Keratinocyte (primary cell): Measurements from ENCODE around the gene ERC1. TPM values are rescaled to one million over a fixed set of nuclear protein-coding genes. Genes with fewer than 3 reads are reported as not detected.

Source experiments
- DNase-seq: peaks from one replicate; pipeline ENCODE4 v3.0.0-alpha.2; 2011; ENCODE audit warnings: low read depth, missing footprints, low spot score
- FAIRE-seq: peaks from 2 replicates; lab custom pipeline; 2011; peaks lifted over from hg19 to GRCh38; lab: Jason Lieb, UNC
- H2AFZ ChIP-seq: 2 replicates; pipeline ENCODE4 v1.6.0; 2012; ENCODE audit warnings: low read length, control low read depth, inconsistent platforms; ENCODE audit not compliant: control insufficient read depth
- H3K27ac ChIP-seq: 2 replicates; pipeline ENCODE4 v1.5.1; 2011; ENCODE audit warnings: low read length; ENCODE audit not compliant: control insufficient read depth, insufficient read depth
- H3K27me3 ChIP-seq: 3 replicates; pipeline ENCODE4 v1.6.0; 2011; ENCODE audit warnings: low read length; ENCODE audit not compliant: control insufficient read depth, insufficient read depth; ENCODE audit errors: extremely low read depth
- H3K36me3 ChIP-seq, 2 experiments: 2 replicates in 1 of 2; 3 replicates in 1 of 2; pipeline ENCODE4 v1.5.1; 2011; ENCODE audit warnings: low read length in 2 of 2, mild to moderate bottlenecking in 1 of 2; ENCODE audit not compliant: control insufficient read depth in 2 of 2, insufficient read depth in 2 of 2; ENCODE audit errors: extremely low read depth in 1 of 2
- H3K4me1 ChIP-seq: 3 replicates; pipeline ENCODE4 v1.5.1; 2011; ENCODE audit warnings: low read length; ENCODE audit not compliant: control insufficient read depth, insufficient read depth; ENCODE audit errors: extremely low read depth
- H3K4me2 ChIP-seq: 3 replicates; pipeline ENCODE4 v1.6.0; 2011; ENCODE audit warnings: low read depth, low read length; ENCODE audit not compliant: control insufficient read depth, insufficient read depth; ENCODE audit errors: extremely low read depth
- H3K4me3 ChIP-seq, 3 experiments: fragments of 200-600 bp in 1 of 3; sonication (generic) in 1 of 3; 2 replicates in 2 of 3; 3 replicates in 1 of 3; pipeline ENCODE4 v1.5.1; 2011 to 2016; ENCODE audit warnings: low read length in 3 of 3, mild to moderate bottlenecking in 3 of 3, control low read depth in 2 of 3, inconsistent platforms in 1 of 3, low read depth in 1 of 3, mixed read lengths in 1 of 3, mixed run types in 1 of 3, moderate library complexity in 1 of 3; ENCODE audit not compliant: control insufficient read depth in 2 of 3, insufficient read depth in 2 of 3; ENCODE audit errors: extremely low read depth in 1 of 3
- H3K79me2 ChIP-seq: 2 replicates; pipeline ENCODE4 v1.6.0; 2012; ENCODE audit warnings: low read length; ENCODE audit not compliant: control insufficient read depth, insufficient read depth
- H3K9ac ChIP-seq: 3 replicates; pipeline ENCODE4 v1.6.0; 2011; ENCODE audit warnings: low read length; ENCODE audit not compliant: control insufficient read depth, insufficient read depth; ENCODE audit errors: extremely low read depth
- H3K9me1 ChIP-seq: 3 replicates; pipeline ENCODE4 v1.6.0; 2011; ENCODE audit warnings: low read length; ENCODE audit not compliant: control insufficient read depth, insufficient read depth; ENCODE audit errors: extremely low read depth
- H3K9me3 ChIP-seq: 2 replicates; pipeline ENCODE4 v1.5.1; 2012; ENCODE audit warnings: low read depth, low read length; ENCODE audit not compliant: control insufficient read depth
- H4K20me1 ChIP-seq: 3 replicates; pipeline ENCODE4 v1.6.0; 2011; ENCODE audit warnings: low read length; ENCODE audit not compliant: control insufficient read depth, insufficient read depth; ENCODE audit errors: extremely low read depth
- EZH2 ChIP-seq: IDR thresholded peaks from one replicate; pipeline ENCODE4 v1.6.1; 2012; ENCODE audit warnings: inconsistent platforms, mild to moderate bottlenecking, low read length, moderate library complexity
- dilution Hi-C: fragments of 300-500 bp; cut with MboI; formaldehyde crosslinking; loops from one replicate; pipeline ENCODE4 v1.7.0; 2020; ENCODE audit warnings: low sequenced_read_pairs; ENCODE audit not compliant: extremely low pct_ligation_motif_present
- polyA plus RNA-seq, 5 experiments: library from polyadenylated mRNA; depleted of rRNA in 3 of 5; stranded (reverse) in 3 of 5; stranded (forward) in 1 of 5; unstranded in 1 of 5; fragments of >200 nt; gene quantifications; 1 replicate in 1 of 5; 2 replicates in 3 of 5; 3 replicates in 1 of 5; pipeline versions ENCODE4 v1.2.1 to v1.2.3, GENCODE V29; 2011 to 2012; ENCODE audit warnings: missing spikeins in 2 of 5, low read depth in 1 of 5, low replicate concordance in 1 of 5
- TF ChIP-seq, protein P1 (sequence below), 3 experiments: IDR thresholded peaks in 1 of 3; conservative IDR thresholded peaks in 1 of 3; optimal IDR thresholded peaks in 1 of 3; 2 replicates in 2 of 3; 3 replicates in 1 of 3; pipeline versions ENCODE3 to v1.5.1; 2011; ENCODE audit warnings: low read length in 3 of 3, mild to moderate bottlenecking in 3 of 3, moderate library complexity in 2 of 3, control low read depth in 1 of 3, inconsistent platforms in 1 of 3; ENCODE audit not compliant: insufficient read depth in 2 of 3; ENCODE audit errors: extremely low read depth in 1 of 3

ERC1 gene
- polyA plus RNA-seq, 1 donor (not counting 4 experiments of a cell fraction or from before 2014, with no cell fraction given), result 16.1 TPM

DNA sequence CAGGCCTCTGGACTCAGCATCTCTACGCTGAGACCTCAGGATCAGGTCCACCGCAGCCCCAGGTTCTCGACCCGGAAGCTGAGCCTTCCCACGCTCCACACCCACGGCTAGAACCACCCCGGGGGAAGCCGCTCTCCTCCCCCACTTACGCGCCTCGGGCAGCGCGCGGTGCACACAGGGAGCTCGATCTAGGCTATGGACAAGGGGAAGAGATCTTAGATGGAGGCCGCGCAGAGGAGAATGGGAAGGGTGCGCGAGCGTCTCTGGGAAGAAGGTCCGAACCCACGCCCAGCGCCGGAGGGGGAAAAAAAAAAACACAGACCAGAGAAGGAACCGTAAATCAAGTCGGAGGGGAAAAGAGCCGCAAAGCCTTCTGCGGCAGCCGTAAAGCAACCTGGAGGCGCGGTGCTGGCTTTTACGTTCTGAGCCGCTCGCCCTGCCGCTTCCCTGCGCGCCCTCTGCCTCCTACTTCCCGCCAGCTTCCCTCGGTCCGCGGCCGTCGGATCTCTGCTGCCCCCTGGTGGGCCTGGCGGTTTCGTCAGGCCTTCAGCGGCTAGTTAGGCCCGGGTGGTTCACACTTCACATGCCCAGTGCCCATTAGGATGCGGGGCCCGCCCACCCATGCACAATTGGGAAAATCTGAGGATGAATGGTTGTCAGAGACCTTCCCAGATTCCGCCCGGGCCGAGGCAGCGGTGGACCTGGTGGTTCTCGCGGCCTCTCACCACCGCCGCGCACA lies 41.4 kb upstream of the ERC1 start, which contains the start of gene RAD52:
Gene RAD52 (minus strand): TSS at position 242 of the 739 bp plus-strand sequence. CDS start 16,636 bp downstream, outside the sequence.
- dilution Hi-C loops, result loop anchor here (10.0 kb wide), 1 partner anchor 125 kb away; no protein-coding TSS in a partner anchor
- FAIRE-seq (no peak), DNase-seq (peak; percentile 88)
- Histone ChIP-seq H3K27ac (peak within 1 kb of the TSS; percentile 86), H3K9me1 (no peaks in the 10 kb centered on the region), H3K9ac (peak within 1 kb of the TSS; percentile 86), H3K79me2 (peaks cover 35% of the 10 kb centered on the region), H3K4me1 (peaks cover 17% of the 10 kb centered on the region), H3K9me3 (no peaks in the 10 kb centered on the region), H3K4me2 (peak within 1 kb of the TSS; percentile 80), H3K27me3 (no peaks in the 10 kb centered on the region), H3K4me3 (peak within 1 kb of the TSS; percentile 78 to 92 (median 87)), H4K20me1 (no peaks in the 10 kb centered on the region), H3K36me3 (peaks cover 0 to 2% of the 10 kb centered on the region in 2 experiments), H2AFZ (peak within 1 kb of the TSS; percentile 96)
- TF ChIP-seq, protein P1, sequence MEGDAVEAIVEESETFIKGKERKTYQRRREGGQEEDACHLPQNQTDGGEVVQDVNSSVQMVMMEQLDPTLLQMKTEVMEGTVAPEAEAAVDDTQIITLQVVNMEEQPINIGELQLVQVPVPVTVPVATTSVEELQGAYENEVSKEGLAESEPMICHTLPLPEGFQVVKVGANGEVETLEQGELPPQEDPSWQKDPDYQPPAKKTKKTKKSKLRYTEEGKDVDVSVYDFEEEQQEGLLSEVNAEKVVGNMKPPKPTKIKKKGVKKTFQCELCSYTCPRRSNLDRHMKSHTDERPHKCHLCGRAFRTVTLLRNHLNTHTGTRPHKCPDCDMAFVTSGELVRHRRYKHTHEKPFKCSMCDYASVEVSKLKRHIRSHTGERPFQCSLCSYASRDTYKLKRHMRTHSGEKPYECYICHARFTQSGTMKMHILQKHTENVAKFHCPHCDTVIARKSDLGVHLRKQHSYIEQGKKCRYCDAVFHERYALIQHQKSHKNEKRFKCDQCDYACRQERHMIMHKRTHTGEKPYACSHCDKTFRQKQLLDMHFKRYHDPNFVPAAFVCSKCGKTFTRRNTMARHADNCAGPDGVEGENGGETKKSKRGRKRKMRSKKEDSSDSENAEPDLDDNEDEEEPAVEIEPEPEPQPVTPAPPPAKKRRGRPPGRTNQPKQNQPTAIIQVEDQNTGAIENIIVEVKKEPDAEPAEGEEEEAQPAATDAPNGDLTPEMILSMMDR (optimal IDR thresholded peaks at IDR 0.05 in 1 of 3, IDR thresholded peaks at IDR 0.05 in 1 of 3, conservative IDR thresholded peaks at IDR 0.05 in 1 of 3; ENCODE audit: extremely low read depth in 1 of 3, insufficient read depth in 2 of 3, low read length in 3 of 3), result peak; percentile 80 to 96 (median 91)
- TF ChIP-seq EZH2, result no peak

DNA sequence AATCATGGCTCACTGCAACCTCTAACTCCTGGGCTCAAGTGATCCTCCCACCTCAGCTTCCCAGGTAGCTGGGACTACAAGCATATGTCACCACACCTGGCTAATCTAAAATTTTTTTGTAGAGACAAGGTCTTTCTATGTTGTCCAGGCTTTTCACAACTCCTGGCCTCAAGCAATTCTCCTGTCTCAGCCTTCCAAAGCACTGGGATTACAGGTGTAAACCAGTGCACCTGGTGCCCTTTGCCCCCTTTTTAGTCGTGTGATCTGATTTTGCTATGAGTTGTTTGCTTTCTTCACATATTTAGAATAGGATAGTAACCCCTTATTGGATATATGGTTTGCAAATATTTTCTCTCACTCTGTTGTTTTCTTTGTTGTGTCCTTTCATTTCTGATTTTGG lies 39.8 kb upstream of the ERC1 start:
- no peaks in the 10 kb centered on the region for H4K20me1 ChIP-seq
- no peak overlapping the region for H3K9ac ChIP-seq
- no peak overlapping the region for H2AFZ ChIP-seq
- FAIRE-seq, result no peak
- no peak overlapping the region for H3K4me3 ChIP-seq
- peaks cover 0 to 2% of the 10 kb centered on the region in 2 experiments for H3K36me3 ChIP-seq
- no peak overlapping the region for H3K4me2 ChIP-seq
- no peaks in the 10 kb centered on the region for H3K9me1 ChIP-seq
- no peaks in the 10 kb centered on the region for H3K9me3 ChIP-seq
- dilution Hi-C loops, result no loop called here
- no peak for TF ChIP-seq EZH2
- TF ChIP-seq, protein P1 (optimal IDR thresholded peaks at IDR 0.05 in 1 of 3, IDR thresholded peaks at IDR 0.05 in 1 of 3, conservative IDR thresholded peaks at IDR 0.05 in 1 of 3; ENCODE audit: extremely low read depth in 1 of 3, insufficient read depth in 2 of 3, low read length in 3 of 3), result no peak
- H3K4me1 ChIP-seq, result peaks cover 17% of the 10 kb centered on the region
- peaks cover 25% of the 10 kb centered on the region for H3K79me2 ChIP-seq
- no peak overlapping the region for H3K27ac ChIP-seq
- DNase-seq, result no peak
- H3K27me3 ChIP-seq, result no peaks in the 10 kb centered on the region
